WI38 (cell line): ENCODE results near the gene NSD1.

Experiments used
- H3K4me3 ChIP-seq: 2 replicates; pipeline ENCODE4 v1.5.1; 2011; ENCODE audit warnings: low read depth, mild to moderate bottlenecking, control low read depth, low read length
- CTCF ChIP-seq: IDR thresholded peaks from 2 replicates; pipeline ENCODE4 v1.5.1; 2012; ENCODE audit warnings: low read depth, mild to moderate bottlenecking, control low read depth, low read length

Gene NSD1

GRCh38 chr5:177183766-177184360 is 50.3 kb downstream of the NSD1 start:
- no peak for TF ChIP-seq CTCF
- no peak overlapping the region for H3K4me3 ChIP-seq

- TF ChIP-seq CTCF: no peak
- no peak overlapping the region for H3K4me3 ChIP-seq
Observed at GRCh38 chr5:177185993-177186392, 52.4 kb downstream of the NSD1 start.

GRCh38 chr5:177186645-177187044 is 53.1 kb downstream of the NSD1 start:
- no peak for TF ChIP-seq CTCF
- H3K4me3 ChIP-seq: no peak overlapping the region

GRCh38 chr5:177188775-177189174 is 55.2 kb downstream of the NSD1 start:
- TF ChIP-seq CTCF: no peak

GRCh38 chr5:177189416-177189815 is 55.8 kb downstream of the NSD1 start:
- H3K4me3 ChIP-seq: no peak overlapping the region
- TF ChIP-seq CTCF: no peak

More at GRCh38 chr5:177188775-177189174, 55.2 kb downstream of the NSD1 start:
- no peak overlapping the region for H3K4me3 ChIP-seq

GRCh38 chr5:177189965-177190364 is 56.4 kb downstream of the NSD1 start:
- TF ChIP-seq CTCF: no peak
- H3K4me3 ChIP-seq: no peak overlapping the region

- no peak for TF ChIP-seq CTCF
- H3K4me3 ChIP-seq: no peak overlapping the region
Observed at GRCh38 chr5:177194268-177194667, 60.7 kb downstream of the NSD1 start.
